MCF 10A (cell line): ENCODE results near the gene RILP. TPM values are rescaled to one million over a fixed set of nuclear protein-coding genes. Genes with fewer than 3 reads are reported as not detected.
A peak's percentile ranks its signal among the peaks of the same experiment; 100 is the strongest.

Source experiments
- BruUV-seq: library from RNA; stranded (reverse); fragments of 400-500 nt; replicated peaks from 2 replicates; lab custom pipeline; 2021; lab: Mats Ljungman, UMichigan
- CTCF ChIA-PET: fragments of 300-600 bp; sonication (Branson Sonifier 250); formaldehyde crosslinking; extraction: SDS; loops from one replicate; lab custom pipeline; 2021; ENCODE audit warnings: antibody characterized with exemption, inconsistent platforms; lab: Yijun Ruan, JAX
- POLR2A ChIA-PET: fragments of 300-600, 350-650 bp; sonication (Branson Sonifier 250); formaldehyde crosslinking; extraction: SDS; loops from one replicate; lab custom pipeline; 2020; ENCODE audit warnings: antibody characterized with exemption, inconsistent platforms; lab: Yijun Ruan, JAX
- DNase-seq: peaks from one replicate; pipeline ENCODE4 v3.0.0-alpha.2; 2018; ENCODE audit not compliant: unreplicated experiment
- H3K27ac Mint-ChIP-seq: one replicate; pipeline ENCODE4 v1.8.0; 2022; ENCODE audit warnings: mild to moderate bottlenecking, low read depth, mixed read lengths; ENCODE audit not compliant: unreplicated experiment
- H3K27me3 Mint-ChIP-seq: one replicate; pipeline ENCODE4 v1.8.0; 2022; ENCODE audit warnings: mixed read lengths; ENCODE audit not compliant: insufficient read depth, unreplicated experiment
- H3K36me3 Mint-ChIP-seq: one replicate; pipeline ENCODE4 v1.8.0; 2022; ENCODE audit warnings: mild to moderate bottlenecking, moderate library complexity, mixed read lengths; ENCODE audit not compliant: insufficient read depth, unreplicated experiment
- H3K4me1 Mint-ChIP-seq: one replicate; pipeline ENCODE4 v1.8.0; 2022; ENCODE audit warnings: mixed read lengths; ENCODE audit not compliant: insufficient read depth, unreplicated experiment
- H3K4me3 Mint-ChIP-seq: one replicate; pipeline ENCODE4 v1.8.0; 2022; ENCODE audit warnings: mild to moderate bottlenecking, moderate library complexity, mixed read lengths; ENCODE audit not compliant: unreplicated experiment
- H3K9me3 Mint-ChIP-seq: one replicate; pipeline ENCODE4 v1.8.0; 2022; ENCODE audit warnings: mixed read lengths; ENCODE audit not compliant: unreplicated experiment
- intact Hi-C: fragments of 100-400 bp; cut with micrococcal nuclease; formaldehyde crosslinking; loops from 2 replicates; pipeline ENCODE4 v1.14.1; 2022
- total RNA-seq: library from RNA; stranded (reverse); gene quantifications from 2 replicates; pipeline ENCODE4 v1.2.3, GENCODE V29; 2022
- TF ChIP-seq, protein P1 (sequence below): fragments of 200-600 bp; IDR thresholded peaks from one replicate; pipeline ENCODE4 v1.8.0; 2022; ENCODE audit warnings: antibody characterized with exemption, mild to moderate bottlenecking; ENCODE audit not compliant: unreplicated experiment

Gene RILP
- total RNA-seq, 1 experiment from 2014 or later = 2.6 TPM

DNA sequence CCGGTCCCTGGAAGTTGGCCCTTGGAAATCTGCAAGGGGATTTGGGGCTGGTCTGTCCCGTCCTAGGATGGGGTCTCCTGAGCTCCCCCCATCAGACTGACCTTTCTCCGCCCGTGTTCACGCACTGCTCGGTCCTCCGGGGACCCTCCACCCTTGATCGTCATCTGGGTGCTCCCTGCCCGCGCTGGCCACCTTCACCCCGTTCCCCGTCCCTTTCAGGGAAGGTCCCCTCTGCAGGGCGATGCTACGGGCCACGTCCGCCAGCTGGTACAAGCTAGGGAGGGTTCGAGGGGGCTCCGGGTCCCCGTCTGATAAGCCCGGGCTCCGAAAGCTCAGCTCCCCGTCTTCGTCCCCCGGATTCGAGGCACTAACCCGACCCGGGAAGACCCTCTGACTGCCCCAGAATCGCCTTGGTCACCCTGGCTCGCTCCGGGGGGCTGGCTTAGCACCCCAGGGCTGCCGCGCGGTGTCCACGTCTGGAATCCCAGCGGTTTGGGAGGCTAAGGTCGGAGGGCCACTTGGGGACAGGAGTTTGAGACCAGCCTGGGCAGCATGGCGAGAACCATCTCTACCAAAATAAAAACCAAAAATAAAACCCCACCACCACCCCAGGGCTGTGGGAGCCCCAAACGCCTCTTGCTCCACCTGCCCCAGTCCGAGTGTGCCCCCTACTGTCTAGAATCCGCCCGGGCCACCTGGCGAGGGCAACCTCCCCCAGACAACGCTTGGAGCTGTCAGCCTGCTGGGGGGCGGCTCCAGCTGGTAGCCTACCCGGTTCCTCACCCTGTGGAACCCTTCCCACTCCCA is 20.0 kb downstream of the RILP start:
- POLR2A ChIA-PET = interaction anchor here (0.6 to 7.0 kb wide), 11 partner anchors 8 to 170 kb away, joined by 3 to 58 read pairs (median 3); partner anchors contain the start of genes INPP5K, PITPNA, RILP and SCARF1

DNA sequence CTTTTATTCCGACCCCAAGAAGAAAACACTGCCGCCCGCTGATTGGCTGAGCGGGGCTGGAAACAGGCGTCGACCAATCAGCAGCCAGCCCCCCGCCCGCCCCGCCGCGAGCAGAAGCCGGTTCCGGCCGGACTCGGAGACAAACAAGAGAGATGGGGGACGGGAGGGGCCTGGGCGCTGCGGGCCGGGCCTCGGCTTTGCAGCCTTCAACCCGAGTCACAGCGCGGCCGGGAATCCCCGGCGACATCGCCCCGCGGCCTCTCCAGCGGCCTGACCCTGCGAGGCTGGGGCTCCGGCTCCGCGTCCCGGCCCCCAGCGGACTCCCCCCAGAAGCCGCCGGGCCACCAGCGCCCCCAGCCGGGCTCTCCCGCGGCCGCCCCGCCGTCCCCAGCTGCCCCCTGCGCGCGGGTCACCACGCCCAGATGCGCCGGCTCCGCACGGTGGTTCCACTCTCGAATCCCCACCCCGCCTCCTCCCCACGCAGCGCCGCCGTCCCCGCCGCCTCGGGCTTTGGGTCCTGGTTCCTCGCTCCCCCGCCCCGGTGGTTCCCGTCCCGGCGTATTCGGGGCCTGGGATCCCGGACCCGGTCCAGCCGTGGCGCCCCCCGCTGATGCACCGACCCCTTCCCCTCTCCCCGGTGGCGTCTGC is 20.7 kb downstream of the RILP start:
- intact Hi-C loops = loop anchor here (1.0 to 5.0 kb wide), 2 partner anchors 37 to 52 kb away; no protein-coding TSS in a partner anchor
- TF ChIP-seq, protein P1, sequence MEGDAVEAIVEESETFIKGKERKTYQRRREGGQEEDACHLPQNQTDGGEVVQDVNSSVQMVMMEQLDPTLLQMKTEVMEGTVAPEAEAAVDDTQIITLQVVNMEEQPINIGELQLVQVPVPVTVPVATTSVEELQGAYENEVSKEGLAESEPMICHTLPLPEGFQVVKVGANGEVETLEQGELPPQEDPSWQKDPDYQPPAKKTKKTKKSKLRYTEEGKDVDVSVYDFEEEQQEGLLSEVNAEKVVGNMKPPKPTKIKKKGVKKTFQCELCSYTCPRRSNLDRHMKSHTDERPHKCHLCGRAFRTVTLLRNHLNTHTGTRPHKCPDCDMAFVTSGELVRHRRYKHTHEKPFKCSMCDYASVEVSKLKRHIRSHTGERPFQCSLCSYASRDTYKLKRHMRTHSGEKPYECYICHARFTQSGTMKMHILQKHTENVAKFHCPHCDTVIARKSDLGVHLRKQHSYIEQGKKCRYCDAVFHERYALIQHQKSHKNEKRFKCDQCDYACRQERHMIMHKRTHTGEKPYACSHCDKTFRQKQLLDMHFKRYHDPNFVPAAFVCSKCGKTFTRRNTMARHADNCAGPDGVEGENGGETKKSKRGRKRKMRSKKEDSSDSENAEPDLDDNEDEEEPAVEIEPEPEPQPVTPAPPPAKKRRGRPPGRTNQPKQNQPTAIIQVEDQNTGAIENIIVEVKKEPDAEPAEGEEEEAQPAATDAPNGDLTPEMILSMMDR = peak; percentile 30
- peaks cover 24% of the 10 kb centered on the region for H3K36me3 Mint-ChIP-seq
- H3K4me3 Mint-ChIP-seq = peak overlapping the region; percentile 95
- BruUV-seq = no TSS peak
- H3K27ac Mint-ChIP-seq = peak overlapping the region; percentile 77
- CTCF ChIA-PET = interaction anchor here (0.5 to 5.1 kb wide), 11 partner anchors 13 to 106 kb away, joined by 3 to 79 read pairs (median 3); partner anchors contain the start of genes RILP and SCARF1
- POLR2A ChIA-PET = interaction anchor here (0.6 to 7.0 kb wide), 13 partner anchors 9 to 169 kb away, joined by 3 to 58 read pairs (median 3); partner anchors contain the start of genes PITPNA, RILP and SCARF1
- H3K27me3 Mint-ChIP-seq = no peaks in the 10 kb centered on the region
- peaks cover 24% of the 10 kb centered on the region for H3K4me1 Mint-ChIP-seq
- no peaks in the 10 kb centered on the region for H3K9me3 Mint-ChIP-seq
- peak; percentile 89 for DNase-seq

More for the DNA sequence above, 20.0 kb downstream of the RILP start:
- no TSS peak for BruUV-seq
- no peaks in the 10 kb centered on the region for H3K27me3 Mint-ChIP-seq
- no peaks in the 10 kb centered on the region for H3K9me3 Mint-ChIP-seq
- TF ChIP-seq, protein P1 = peak; percentile 78
- CTCF ChIA-PET = interaction anchor here (0.5 to 5.1 kb wide), 16 partner anchors 8 to 1283 kb away, joined by 3 to 79 read pairs (median 3); partner anchors contain the start of genes RILP and SCARF1
- H3K4me1 Mint-ChIP-seq = peaks cover 24% of the 10 kb centered on the region
- no peak overlapping the region for H3K27ac Mint-ChIP-seq
- intact Hi-C loops = loop anchor here (1.0 to 5.0 kb wide), 4 partner anchors 37 to 372 kb away; partner anchors contain the start of gene INPP5K
- peak; percentile 67 for DNase-seq
- H3K36me3 Mint-ChIP-seq = peaks cover 24% of the 10 kb centered on the region
- H3K4me3 Mint-ChIP-seq = peak overlapping the region; percentile 95

DNA sequence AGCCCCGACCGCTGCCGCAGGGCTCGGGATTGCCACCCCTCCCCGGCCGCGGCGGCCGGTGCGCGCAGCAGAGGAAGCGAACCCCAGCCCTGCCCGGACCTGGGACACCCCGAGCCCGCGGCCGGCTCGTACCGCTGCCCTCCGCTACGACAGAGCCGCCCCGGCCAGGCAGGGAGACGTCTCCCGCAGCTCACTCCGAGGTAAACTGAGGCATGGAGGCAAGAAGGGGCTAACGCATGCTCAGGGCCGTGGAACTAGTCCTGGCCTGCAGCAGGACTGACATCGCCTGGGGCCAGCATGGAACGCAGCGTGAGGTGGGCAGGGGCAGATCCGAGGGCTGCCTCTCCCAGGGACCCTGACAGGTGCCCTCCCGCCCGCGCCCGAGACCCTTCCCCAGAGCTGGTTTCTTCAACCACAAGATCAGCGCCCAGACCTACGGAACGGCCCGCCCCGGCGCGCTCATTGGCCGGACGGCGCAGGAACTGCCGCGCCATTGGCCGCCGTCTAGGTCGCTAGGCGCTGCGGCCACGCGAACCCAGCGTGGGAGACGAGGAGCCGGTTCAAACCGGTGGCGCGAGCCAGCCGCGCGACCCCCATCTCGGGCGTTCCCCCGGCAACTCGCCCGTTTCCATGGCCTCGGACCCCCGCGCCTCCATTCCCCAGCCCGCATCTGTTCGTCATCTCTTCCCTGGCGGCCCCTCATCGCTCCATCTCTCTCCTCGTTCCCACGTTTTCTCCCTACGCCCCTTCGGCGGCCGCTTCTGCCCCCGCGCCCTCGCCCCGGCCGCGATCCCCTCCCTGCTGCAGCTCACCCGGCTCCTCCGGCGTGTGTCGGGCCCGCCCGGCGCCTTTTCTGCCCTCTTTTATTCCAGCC is 21.4 kb downstream of the RILP start, which contains the start of gene SLC43A2:
TSS of gene SLC43A2 (minus strand) at position 853 of the 874 bp plus-strand sequence. CDS start 960 bp downstream, outside the sequence.
- DNase-seq = peak; percentile 70
- H3K36me3 Mint-ChIP-seq = peaks cover 24% of the 10 kb centered on the region
- TF ChIP-seq, protein P1 = no peak
- H3K4me3 Mint-ChIP-seq = peak within 1 kb of the TSS; percentile 95
- ChIA-PET POLR2A (interaction anchor here (0.6 to 7.0 kb wide), 10 partner anchors 22 to 1007 kb away, joined by 3 to 58 read pairs (median 3); partner anchors contain the start of genes PITPNA and RILP), CTCF (interaction anchor here (0.5 to 5.1 kb wide), 4 partner anchors 20 to 82 kb away, joined by 3 to 79 read pairs (median 4); partner anchors contain the start of gene RILP)
- H3K9me3 Mint-ChIP-seq = no peaks in the 10 kb centered on the region
- no TSS peak for BruUV-seq
- peak within 1 kb of the TSS; percentile 77 for H3K27ac Mint-ChIP-seq
- H3K27me3 Mint-ChIP-seq = no peaks in the 10 kb centered on the region
- H3K4me1 Mint-ChIP-seq = peaks cover 24% of the 10 kb centered on the region
- intact Hi-C loops = loop anchor here (1.0 to 5.0 kb wide), 2 partner anchors 36 to 51 kb away; no protein-coding TSS in a partner anchor
